Measurements from ENCODE around the gene IL17REL. TPM values are rescaled to one million over a fixed set of nuclear protein-coding genes. Genes with fewer than 3 reads are reported as not detected.

IL17REL gene
- total RNA-seq, 1 donor from 2014 or later: 0.10 TPM

DNA sequence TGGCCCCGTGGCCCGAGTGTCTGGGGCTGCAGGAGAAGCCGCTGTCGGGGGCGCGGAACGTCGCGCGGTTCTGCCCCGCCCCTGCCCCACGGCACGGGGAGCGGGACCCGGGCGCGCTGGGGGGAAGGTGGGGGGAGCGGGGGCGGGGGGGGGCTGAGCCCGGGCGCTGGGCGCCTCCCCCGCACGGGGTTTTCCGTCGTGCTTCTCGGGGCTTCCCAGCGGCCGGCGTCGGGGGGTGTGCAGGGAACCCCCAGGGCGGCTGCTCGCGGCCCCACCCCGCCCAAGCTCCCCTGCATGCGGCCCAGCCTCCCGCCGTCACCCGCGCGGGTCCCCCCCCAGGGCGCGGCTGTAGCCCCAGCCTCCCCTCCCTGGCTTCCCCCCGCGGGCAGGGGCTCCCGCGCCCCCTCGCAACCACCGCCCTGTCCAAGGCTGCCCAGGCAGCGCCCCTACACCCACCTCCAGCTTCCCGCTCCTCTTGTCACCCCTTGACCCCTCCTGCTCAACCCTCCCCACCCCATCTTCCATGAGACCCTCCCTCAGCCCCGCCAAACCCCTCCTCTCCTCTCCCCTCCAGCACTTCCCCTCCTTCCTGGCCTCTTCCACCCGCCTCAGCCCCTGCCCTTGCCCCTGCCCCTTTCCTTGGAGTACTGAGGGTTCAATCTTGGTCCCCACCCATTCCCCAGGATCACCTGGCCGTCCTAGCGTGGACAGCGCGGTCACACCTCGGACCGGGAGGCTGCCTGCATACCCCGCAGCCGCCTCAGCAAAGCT lies 1.7 kb downstream of the IL17REL start:
- Mint-ChIP-seq H3K36me3 (no peaks in the 10 kb centered on the region), H3K4me3 (no peak overlapping the region), H3K4me1 (ENCODE audit: unreplicated experiment) (no peaks in the 10 kb centered on the region), H3K9me3 (no peaks in the 10 kb centered on the region), H3K27me3 (peaks cover 43% of the 10 kb centered on the region), H3K27ac (no peak overlapping the region)
- no peak for DNase-seq (ENCODE audit: extremely low spot score, unreplicated experiment)
- no peak for TF ChIP-seq CTCF (conservative IDR thresholded peaks at IDR 0.05)

GRCh38 chr22:50009765-50010675 lies 2.5 kb downstream of the IL17REL start:
- no peak overlapping the region for H3K4me3 Mint-ChIP-seq
- peak; percentile 80 for DNase-seq (ENCODE audit: extremely low spot score, unreplicated experiment)
- H3K36me3 Mint-ChIP-seq: no peaks in the 10 kb centered on the region
- H3K27me3 Mint-ChIP-seq: peaks cover 45% of the 10 kb centered on the region
- no peak for TF ChIP-seq CTCF (conservative IDR thresholded peaks at IDR 0.05)
- no peaks in the 10 kb centered on the region for H3K9me3 Mint-ChIP-seq
- no peaks in the 10 kb centered on the region for H3K4me1 Mint-ChIP-seq (ENCODE audit: unreplicated experiment)
- no peak overlapping the region for H3K27ac Mint-ChIP-seq

- Mint-ChIP-seq H3K27me3 (peaks cover 46% of the 10 kb centered on the region), H3K9me3 (no peaks in the 10 kb centered on the region)
Measured at GRCh38 chr22:50009251-50009650, 3.3 kb downstream of the IL17REL start.

GRCh38 chr22:50008151-50009040 lies 4.2 kb downstream of the IL17REL start:
- H3K27me3 Mint-ChIP-seq: peaks cover 44% of the 10 kb centered on the region
- H3K36me3 Mint-ChIP-seq: no peaks in the 10 kb centered on the region
- no peaks in the 10 kb centered on the region for H3K9me3 Mint-ChIP-seq
- no peak overlapping the region for H3K27ac Mint-ChIP-seq
- no peak overlapping the region for H3K4me3 Mint-ChIP-seq
- no peak for DNase-seq (ENCODE audit: extremely low spot score, unreplicated experiment)
- TF ChIP-seq CTCF (conservative IDR thresholded peaks at IDR 0.05): no peak
- peaks cover 4% of the 10 kb centered on the region for H3K4me1 Mint-ChIP-seq (ENCODE audit: unreplicated experiment)

More at GRCh38 chr22:50009251-50009650, 3.3 kb downstream of the IL17REL start:
- Mint-ChIP-seq H3K4me3 (no peak overlapping the region), H3K4me1 (ENCODE audit: unreplicated experiment) (no peaks in the 10 kb centered on the region), H3K36me3 (no peaks in the 10 kb centered on the region), H3K27ac (no peak overlapping the region)
- no peak for TF ChIP-seq CTCF (conservative IDR thresholded peaks at IDR 0.05)
- no peak for DNase-seq (ENCODE audit: extremely low spot score, unreplicated experiment)

GRCh38 chr22:50007057-50007511 lies 5.5 kb downstream of the IL17REL start:
- TF ChIP-seq CTCF (conservative IDR thresholded peaks at IDR 0.05): no peak
- peaks cover 37% of the 10 kb centered on the region for H3K27me3 Mint-ChIP-seq
- H3K4me1 Mint-ChIP-seq (ENCODE audit: unreplicated experiment): peaks cover 6% of the 10 kb centered on the region
- DNase-seq (ENCODE audit: extremely low spot score, unreplicated experiment): no peak
- no peak overlapping the region for H3K27ac Mint-ChIP-seq
- no peaks in the 10 kb centered on the region for H3K36me3 Mint-ChIP-seq
- H3K4me3 Mint-ChIP-seq: no peak overlapping the region
- no peaks in the 10 kb centered on the region for H3K9me3 Mint-ChIP-seq

Measured in type B pancreatic cell (in vitro differentiated cells).